HG03159 (cell line): ENCODE data around the gene NAA38.
"Not testable (repeated sequence)": the region's sequence is repeated elsewhere in the genome, so short reads cannot be mapped to it uniquely, and the experiment has no call there.

Source experiments
- ATAC-seq: cut with Tn5 transposase; IDR thresholded peaks from one replicate; pipeline ENCODE4 v1.9.1; 2021; ENCODE audit warnings: mild to moderate bottlenecking, moderate library complexity; ENCODE audit not compliant: unreplicated experiment

The NAA38 gene

DNA sequence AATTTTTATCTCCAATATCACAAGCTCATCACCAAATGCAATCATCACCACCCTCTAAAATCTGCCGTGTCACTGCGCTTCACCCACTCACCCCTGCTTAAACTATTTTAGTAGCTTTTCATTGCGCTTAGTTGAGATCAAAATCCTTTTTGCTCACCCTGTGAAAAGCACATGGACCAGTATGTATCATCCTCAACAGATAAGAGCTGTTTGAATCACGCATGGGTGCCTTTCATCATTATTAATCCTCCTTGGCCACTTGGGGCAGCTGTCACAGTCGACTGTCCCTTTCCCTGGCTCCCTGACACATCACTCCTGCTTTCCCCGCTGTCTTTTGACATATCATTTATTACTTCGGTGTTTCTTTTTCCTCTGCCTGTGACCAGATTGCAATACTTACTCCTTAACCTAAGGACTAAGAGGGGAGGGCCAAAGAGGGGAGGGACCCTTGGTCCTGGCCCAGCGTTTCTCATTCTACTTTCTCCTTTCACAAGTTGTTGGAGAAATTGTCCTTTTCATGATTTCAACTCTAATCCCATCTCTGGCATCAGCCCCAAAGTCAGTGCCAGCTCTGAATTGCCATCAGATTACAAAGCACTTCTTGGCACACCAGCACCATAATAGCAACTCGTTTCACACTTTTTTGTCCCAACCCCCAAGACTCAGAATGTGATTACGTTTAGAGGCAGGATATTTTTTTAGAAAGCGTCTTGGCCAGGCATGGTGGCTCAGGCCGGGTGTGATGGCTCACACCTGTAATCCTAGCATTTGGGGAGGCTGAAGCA, 32.0 kb downstream of the NAA38 start:
- ATAC-seq: no peak

DNA sequence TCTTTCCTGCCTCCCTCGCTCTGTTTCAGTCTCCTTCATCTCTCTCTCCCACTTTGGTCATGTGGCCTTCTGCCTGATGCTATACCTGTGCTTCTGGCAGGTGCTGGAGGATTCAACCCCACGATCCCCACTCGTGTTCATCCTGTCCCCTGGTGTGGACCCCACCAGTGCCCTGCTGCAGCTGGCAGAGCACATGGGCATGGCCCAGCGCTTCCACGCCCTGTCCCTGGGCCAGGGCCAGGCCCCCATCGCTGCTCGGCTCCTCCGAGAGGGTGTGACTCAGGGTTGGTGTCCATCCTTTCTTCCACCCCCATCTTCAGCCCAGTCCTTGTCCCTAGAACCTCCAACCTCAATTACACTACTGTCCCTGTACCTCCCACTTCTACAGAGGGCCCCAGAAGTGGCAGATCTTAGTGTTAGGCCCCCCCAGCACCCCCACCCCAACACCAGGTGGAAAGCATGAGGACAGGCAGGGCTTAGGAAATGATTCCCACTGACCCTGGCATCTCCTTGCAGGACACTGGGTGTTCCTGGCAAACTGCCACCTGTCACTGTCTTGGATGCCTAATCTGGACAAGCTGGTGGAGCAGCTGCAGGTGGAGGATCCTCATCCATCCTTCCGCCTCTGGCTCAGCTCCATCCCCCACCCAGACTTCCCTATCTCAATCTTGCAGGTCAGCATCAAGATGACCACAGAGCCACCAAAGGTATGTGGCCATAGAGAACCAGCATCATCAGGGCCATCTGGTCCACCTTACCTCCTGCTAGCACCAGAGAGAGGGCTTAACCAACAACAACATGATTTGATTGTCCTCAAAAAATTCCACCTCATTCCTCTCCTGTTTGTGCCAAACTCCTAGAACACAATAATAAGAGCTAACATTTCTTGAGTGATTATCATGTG, 33.1 kb downstream of the NAA38 start:
- no peak for ATAC-seq

DNA sequence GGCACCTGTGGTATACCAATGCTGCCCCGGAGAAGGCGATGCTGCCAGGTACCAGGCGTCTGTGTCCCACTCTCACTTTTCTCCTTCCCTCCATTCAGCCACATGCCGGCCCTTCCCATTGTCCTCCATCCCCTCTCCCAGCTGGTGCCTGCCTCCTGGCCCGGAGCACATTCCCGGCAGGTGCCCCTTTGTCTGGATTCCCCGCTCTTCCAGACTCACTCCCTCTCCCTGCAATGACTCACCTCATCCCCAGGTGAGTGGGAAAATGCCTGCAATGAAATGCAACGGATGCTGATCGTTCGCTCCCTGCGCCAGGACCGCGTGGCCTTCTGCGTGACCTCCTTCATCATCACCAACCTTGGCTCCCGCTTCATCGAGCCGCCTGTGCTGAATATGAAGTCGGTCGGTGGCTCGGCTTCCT, 33.8 kb downstream of the NAA38 start:
- no peak for ATAC-seq

DNA sequence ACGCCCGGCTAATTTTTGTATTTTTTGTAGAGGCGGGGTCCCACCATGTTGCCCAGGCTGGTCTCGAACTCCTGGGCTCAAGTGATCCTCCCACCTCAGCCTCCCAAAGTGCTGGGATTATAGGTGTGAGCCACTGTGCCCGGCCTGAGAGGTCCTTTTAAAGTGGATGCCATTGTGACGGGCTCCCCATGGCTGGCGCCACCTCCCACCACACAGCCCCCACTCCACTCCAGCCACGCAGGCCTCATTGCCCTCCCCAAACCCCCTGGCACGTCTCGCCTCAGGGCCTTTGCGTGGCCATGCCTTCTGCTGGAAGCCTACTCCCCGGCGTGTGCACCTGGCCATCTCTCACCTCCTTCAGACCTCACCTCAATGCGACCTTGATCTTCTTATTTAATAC, 35.2 kb downstream of the NAA38 start:
- ATAC-seq: no peak

DNA sequence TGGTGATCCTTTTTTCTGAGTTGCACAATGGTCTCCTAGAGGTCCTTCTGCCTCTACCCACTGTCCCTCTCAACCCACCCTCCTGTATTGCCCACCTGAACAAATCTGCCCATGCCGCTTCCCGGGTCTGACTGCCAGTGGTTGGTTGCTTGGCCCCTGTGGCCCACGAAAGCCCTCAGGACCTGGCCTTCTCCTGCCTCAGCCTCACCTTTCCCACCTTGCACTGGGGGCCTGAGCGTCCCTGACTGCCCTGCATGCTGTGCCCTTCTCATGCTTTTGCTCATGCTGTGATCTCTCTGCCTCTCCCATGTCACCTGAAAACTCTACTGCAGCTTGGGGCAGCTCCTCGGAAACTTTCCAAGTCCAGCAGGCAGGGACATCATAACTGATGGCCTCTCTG, 37.1 kb downstream of the NAA38 start:
- no peak for ATAC-seq

DNA sequence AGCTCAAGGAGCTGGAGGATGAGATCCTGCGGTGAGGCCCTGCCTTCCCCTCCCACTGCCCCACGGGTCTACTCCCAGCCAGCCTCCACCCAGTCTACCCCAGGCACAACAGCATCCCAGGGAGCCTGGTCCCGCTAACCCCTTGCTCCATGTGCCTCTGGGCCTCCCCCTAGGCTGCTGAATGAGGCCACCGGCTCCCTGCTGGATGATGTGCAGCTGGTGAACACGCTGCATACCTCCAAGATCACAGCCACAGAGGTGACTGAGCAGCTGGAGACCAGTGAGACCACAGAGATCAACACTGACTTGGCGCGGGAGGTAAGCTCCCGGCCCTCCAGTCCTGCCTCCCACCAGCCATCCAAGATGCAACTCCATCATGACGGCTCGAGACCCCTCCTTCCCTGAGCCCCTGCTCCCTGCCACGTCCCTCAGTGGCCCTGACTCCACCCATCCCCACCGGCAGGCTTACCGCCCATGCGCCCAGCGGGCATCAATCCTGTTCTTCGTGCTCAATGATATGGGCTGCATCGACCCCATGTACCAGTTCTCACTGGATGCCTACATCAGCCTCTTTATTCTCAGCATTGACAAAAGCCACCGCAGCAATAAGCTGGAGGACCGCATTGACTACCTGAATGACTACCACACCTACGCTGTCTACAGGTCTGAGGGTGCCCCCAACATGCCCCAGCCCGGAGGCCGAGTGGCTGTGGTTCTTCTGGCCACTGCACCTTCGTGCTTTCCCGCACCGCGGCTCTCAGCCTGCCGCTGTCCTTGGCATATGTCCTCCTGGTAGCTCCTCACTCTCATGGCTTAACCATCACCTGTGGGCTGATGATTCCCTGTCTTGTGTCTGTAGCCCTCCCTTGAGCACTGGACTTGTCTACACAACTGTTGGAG, 38.4 kb downstream of the NAA38 start:
- ATAC-seq: no peak

DNA sequence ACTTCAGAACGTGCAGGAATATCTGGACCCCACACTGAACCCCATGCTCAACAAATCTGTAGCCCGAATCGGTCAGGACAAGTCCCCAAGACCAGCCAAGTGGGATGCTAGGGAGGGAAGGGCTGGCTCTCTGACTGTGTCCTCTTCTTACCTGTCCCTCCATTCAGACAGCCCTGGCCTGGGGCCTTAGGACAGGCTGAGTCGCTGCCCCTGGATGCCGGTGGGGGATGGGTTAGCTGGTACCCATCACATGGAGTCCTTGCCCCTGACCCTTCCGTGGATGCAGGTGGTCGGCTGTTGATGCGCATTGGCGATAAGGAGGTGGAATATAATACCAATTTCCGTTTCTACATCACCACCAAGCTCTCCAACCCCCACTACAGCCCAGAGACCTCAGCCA, 39.3 kb downstream of the NAA38 start:
- no peak for ATAC-seq

DNA sequence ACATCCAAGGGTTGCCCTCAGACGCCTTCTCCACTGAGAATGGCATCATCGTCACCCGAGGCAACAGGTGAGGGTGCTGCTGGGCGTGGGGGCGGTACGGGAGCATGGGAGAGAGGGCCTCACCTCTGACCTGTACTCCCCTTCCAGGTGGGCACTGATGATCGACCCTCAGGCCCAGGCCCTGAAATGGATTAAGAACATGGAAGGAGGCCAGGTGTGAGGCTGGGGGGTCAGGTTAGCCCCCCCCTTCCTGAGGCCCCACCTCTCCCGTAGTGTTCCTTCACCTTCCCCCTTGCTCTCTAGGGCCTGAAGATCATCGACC, 39.8 kb downstream of the NAA38 start:
- no peak for ATAC-seq

DNA sequence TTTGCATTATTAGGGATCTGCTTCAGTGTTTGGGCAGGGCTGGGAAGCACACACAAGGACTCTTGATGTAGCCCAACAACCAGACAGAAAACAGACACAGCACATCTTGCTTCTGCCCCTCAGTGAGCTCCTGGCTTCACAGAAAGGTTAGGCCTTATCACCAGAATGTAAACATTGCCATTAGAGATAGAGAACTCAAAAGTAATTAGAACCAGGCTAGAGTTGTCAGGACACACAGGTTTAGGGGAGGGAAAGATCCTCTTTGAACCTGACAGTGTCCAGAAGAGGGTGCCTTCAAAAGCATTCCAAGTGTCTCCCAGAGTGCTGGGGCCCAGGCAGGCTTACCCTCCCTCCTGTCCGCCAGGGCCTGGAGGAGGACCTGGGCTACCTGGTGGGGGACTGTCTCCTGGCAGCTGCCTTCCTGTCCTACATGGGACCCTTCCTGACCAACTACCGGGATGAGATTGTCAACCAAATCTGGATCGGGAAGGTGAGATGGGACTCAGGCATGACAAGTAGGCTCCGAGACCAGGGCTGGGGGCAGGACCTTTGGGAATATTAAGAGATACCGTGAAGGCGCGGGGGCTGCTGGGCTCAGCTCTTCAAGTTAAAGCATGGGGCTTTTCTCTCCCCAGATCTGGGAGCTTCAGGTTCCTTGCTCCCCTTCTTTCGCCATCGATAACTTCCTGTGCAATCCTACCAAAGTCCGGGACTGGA, 40.3 kb downstream of the NAA38 start:
- ATAC-seq: no peak

DNA sequence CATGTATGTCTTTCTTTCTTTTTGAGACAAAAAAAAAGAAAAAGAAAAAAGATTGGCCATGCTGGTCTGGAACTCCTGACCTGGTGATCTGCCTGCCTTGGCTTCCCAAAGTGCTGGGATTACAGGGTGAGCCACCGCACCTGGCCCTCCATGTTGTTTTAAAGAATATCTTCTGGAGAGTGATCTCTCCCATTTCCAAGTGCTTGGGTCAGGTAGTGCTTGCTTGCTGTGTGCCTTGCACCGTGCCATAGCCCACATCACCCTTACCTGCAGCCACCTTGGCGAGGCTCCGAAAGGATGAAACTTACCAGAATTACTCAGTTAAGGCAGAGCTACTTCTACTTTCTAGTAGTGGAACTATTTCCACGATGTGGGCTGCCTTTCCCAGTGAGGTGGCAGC, 42.4 kb downstream of the NAA38 start:
- no peak for ATAC-seq

DNA sequence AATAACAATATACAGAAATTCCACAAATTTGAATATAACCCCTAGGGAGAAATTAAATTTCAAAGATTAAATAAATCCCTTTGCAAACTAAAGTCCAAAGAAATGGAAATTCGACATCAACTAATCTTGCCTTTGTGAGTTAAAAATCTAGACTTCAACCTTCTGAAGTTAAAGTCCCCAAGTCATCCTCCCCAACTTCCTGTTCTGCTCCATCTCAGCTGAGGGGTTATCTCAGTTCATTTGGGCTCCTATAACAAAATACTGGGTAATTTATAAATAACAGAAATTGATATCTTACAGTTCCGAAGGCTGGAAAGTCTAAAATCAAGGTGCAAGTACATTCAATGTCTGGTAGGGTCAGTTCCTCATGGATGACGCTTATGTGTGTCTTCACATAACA, 46.1 kb downstream of the NAA38 start:
- ATAC-seq: no peak

DNA sequence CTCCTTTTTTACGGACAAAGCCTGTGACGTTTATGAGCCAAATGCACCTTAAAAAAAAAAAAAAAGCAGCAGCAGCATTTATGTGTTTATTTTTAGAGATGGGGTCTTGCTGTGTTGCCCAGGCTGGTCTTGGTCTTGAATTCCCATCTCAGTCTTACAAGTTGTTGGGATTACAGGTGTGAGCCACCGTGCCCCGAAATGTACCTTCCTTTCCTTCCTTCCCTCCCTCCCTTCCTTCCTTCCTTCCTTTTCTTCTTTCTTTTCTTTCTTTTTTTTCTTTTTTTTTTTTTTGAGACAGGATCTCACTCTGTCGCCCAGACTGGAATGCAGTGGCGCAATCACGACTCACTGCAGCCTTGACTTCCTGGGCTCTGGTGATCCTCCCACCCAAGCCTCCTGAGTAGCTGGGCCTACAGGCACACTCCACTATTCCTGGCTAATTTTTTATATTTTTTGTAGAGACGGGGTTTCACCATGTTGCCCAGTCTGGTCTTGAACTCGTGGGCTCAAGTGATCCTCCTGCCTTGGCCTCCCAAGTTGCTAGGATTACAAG, 47.5 kb downstream of the NAA38 start:
- ATAC-seq: not testable (repeated sequence)

DNA sequence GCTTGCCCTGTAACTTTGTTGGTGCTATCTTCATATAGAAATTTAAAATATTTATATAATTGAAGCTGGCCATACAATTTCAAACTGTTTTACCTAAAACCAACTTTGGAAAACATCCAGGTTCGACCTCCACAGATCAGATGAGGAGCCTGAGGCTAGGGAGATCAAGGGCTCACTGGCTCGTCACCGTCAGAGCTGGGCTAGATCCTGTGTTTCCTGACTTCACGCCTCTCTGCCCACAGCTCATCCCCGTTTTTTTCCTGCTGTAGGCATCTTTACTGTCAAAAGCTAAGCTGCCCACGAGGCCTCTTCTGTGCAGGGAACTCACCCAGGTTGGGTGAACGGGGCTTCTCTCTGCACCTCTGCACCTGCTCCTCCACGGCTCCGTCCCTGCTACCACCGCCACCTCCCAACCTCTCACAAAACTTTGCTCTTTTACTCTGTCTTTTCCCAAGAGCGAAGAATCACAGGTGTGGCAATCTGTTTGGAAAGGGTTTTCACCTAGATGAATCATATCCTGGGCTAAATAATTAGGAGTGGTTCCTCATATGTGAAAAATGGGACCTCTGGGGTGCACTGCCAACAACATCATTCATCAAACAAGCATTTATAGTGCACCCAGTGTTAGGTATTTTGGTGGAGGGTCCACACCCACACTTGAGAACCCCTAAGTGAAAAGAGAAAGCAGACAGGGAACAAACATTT, 48.1 kb downstream of the NAA38 start:
- ATAC-seq: no peak

DNA sequence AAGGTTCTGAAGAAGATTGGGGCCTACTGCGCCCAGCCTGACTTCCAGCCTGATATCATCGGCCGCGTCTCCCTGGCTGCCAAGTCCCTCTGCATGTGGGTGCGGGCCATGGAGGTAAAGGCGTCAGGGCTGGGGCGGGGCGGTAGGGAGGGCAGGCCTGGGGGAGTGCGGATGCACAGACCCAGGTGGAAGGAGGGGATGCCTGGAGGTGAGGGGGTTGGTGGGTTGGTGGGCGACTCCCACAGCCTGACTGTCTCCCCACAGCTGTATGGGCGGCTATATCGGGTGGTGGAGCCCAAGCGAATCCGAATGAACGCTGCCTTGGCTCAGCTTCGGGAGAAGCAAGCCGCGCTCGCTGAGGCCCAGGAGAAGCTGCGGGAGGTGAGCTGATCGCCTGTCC, 50.2 kb downstream of the NAA38 start:
- no peak for ATAC-seq
